ENCODE data around the gene TTN.
A peak's percentile ranks its signal among the peaks of the same experiment; 100 is the strongest.
"Not testable (repeated sequence)": the region's sequence is repeated elsewhere in the genome, so short reads cannot be mapped to it uniquely, and the experiment has no call there.

Gene TTN

GRCh38 chr2:178530131-178530530 is 277.1 kb downstream of the TTN start:
- no peak for DNase-seq (ENCODE audit: low spot score)

- no peak for DNase-seq (ENCODE audit: low spot score)
Observed at GRCh38 chr2:178529194-178529593, 278.0 kb downstream of the TTN start.

GRCh38 chr2:178528647-178529046 is 278.6 kb downstream of the TTN start:
- DNase-seq (ENCODE audit: low spot score): no peak

GRCh38 chr2:178527592-178527991 is 279.6 kb downstream of the TTN start:
- DNase-seq (ENCODE audit: low spot score): no peak

- no peak for DNase-seq (ENCODE audit: low spot score)
Observed at GRCh38 chr2:178526256-178526655, 281.0 kb downstream of the TTN start.

- not testable (repeated sequence) for DNase-seq (ENCODE audit: low spot score)
Observed at GRCh38 chr2:178525460-178525859, 281.8 kb downstream of the TTN start.

- not testable (repeated sequence) for DNase-seq (ENCODE audit: low spot score)
Observed at GRCh38 chr2:178525010-178525409, 282.2 kb downstream of the TTN start.

GRCh38 chr2:178523596-178524134 is 283.6 kb downstream of the TTN start:
- no peak for DNase-seq (ENCODE audit: low spot score)

GRCh38 chr2:178522950-178523595 is 284.1 kb downstream of the TTN start:
- DNase-seq (ENCODE audit: low spot score): peak; percentile 78

GRCh38 chr2:178521304-178522150 is 285.7 kb downstream of the TTN start:
- no peak for DNase-seq (ENCODE audit: low spot score)

GRCh38 chr2:178517496-178517895 is 289.7 kb downstream of the TTN start:
- DNase-seq (ENCODE audit: low spot score): no peak

- DNase-seq (ENCODE audit: low spot score): no peak
Observed at GRCh38 chr2:178514664-178515063, 292.6 kb downstream of the TTN start.

- DNase-seq (ENCODE audit: low spot score): no peak
Observed at GRCh38 chr2:178513876-178514275, 293.3 kb downstream of the TTN start.

GRCh38 chr2:178512484-178512883 is 294.7 kb downstream of the TTN start:
- DNase-seq (ENCODE audit: low spot score): peak; percentile 34

- no peak for DNase-seq (ENCODE audit: low spot score)
Observed at GRCh38 chr2:178510384-178510783, 296.8 kb downstream of the TTN start.

GRCh38 chr2:178508646-178509045 is 298.6 kb downstream of the TTN start:
- DNase-seq (ENCODE audit: low spot score): no peak

- no peak for DNase-seq (ENCODE audit: low spot score)
Observed at GRCh38 chr2:178506949-178507348, 300.3 kb downstream of the TTN start.

- DNase-seq (ENCODE audit: low spot score): no peak
Observed at GRCh38 chr2:178506524-178506923, 300.7 kb downstream of the TTN start.

GRCh38 chr2:178506101-178506500 is 301.1 kb downstream of the TTN start:
- DNase-seq (ENCODE audit: low spot score): no peak

GRCh38 chr2:178502751-178503150 is 304.5 kb downstream of the TTN start:
- no peak for DNase-seq (ENCODE audit: low spot score)

- DNase-seq (ENCODE audit: low spot score): no peak
Observed at GRCh38 chr2:178499640-178500039, 307.6 kb downstream of the TTN start.

GRCh38 chr2:178498137-178498536 is 309.1 kb downstream of the TTN start:
- DNase-seq (ENCODE audit: low spot score): no peak

GRCh38 chr2:178496049-178496448 is 311.2 kb downstream of the TTN start:
- DNase-seq (ENCODE audit: low spot score): no peak
